HG03045 (cell line): ENCODE measurements around the gene DUSP14.
"Not testable (repeated sequence)": the region's sequence is repeated elsewhere in the genome, so short reads cannot be mapped to it uniquely, and the experiment has no call there.

ENCODE experiments used
- ATAC-seq: cut with Tn5 transposase; IDR thresholded peaks from one replicate; pipeline ENCODE4 v1.9.1; 2021; ENCODE audit warnings: mild to moderate bottlenecking, moderate library complexity; ENCODE audit not compliant: unreplicated experiment

Gene DUSP14

DNA sequence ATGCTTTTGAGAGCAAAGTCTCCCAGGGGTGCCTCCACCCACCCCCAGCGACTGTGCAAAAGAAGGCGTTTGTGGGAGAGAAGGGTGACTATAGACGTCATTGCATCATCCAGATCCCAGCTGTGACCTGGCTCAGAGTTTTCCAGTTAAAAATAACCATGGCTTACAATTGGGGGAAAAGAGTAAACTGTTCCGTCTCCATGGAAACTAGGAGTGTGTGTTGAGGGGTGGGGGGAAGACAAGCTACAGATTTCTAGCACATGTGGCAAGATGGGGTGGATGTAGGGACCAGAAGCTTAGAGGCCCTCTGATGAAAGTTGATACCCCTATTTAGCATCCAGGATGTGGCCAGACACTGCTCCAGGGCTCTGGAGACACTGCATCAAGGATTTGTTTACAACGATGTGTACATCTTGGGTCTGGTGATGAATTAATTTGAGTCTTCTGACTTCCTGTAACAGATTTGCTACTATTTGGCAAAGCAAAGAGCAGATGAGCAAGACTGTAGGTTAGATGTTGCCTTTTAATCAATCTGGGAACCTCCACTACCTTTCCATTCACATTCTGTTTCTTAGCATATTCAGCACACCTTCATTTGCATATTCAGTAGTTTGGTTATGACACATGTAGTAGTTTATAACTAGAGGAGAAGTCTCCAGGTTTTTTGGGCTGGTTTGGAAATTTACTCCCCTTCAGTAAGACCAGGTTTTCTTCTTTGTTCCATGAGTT lies 6.2 kb upstream of the DUSP14 start:
- no peak for ATAC-seq

DNA sequence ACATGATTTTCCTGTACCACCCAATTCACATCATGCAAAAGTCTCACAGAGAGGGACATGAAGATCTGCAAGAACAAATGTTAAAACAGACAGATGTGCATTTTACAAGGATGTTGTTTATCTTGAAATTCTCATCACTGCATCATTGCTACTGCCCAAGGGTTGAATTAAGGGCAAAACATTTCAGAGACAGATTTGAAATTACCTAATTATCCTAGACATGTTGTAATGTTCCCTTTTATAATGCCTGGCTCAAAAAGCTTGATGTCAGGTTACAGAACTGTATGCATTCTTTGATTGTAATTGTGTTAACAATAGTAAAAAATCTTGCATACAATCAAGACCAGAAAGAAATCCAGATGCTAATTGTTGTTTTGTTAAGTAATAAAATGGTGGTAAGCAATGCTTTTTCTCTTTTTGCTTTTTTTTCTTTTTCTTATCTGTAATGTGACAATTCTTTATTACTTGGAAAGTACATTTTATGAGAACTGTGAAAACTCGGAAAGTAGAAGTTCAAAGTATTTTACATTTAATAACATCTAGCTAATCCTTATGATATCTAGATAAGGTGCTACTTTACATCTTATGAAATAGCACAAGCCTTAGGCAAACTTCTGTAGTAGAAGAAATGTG lies 3.6 kb upstream of the DUSP14 start:
- no peak for ATAC-seq

DNA sequence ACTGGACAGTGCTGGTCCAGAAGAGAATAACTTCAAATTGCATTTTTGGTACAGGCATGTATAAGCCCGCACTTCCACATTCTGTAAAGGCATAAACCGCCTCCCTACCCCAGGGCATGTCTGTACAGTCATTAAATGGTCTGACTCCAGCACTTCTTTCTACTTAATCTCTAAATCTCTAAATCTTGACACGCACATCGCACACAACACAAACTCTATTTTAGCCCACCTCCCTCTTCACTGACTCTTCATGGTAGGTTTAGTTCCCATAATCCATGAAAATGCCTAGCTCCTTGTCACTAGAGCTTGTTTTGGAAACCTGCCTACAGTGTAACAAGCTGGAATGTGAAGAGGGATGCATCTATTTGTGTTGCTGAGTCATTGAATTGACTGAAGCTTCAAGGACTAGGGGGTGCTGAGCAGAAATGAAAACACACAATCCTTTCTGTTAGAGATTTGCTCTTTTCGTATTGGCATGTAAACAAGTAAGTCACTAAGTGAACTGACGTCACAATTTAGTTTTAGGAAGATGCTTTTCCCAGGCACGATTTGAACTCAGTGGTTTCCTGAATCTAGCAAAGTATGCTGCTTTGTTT lies 1.6 kb upstream of the DUSP14 start:
- no peak for ATAC-seq

GRCh38 chr17:37488607-37489196 lies 989 bp upstream of the DUSP14 start:
- peak; percentile 13 for ATAC-seq

- ATAC-seq = peak; percentile 47
Measured at GRCh38 chr17:37490022-37490587, 414 bp downstream of the DUSP14 start.

DNA sequence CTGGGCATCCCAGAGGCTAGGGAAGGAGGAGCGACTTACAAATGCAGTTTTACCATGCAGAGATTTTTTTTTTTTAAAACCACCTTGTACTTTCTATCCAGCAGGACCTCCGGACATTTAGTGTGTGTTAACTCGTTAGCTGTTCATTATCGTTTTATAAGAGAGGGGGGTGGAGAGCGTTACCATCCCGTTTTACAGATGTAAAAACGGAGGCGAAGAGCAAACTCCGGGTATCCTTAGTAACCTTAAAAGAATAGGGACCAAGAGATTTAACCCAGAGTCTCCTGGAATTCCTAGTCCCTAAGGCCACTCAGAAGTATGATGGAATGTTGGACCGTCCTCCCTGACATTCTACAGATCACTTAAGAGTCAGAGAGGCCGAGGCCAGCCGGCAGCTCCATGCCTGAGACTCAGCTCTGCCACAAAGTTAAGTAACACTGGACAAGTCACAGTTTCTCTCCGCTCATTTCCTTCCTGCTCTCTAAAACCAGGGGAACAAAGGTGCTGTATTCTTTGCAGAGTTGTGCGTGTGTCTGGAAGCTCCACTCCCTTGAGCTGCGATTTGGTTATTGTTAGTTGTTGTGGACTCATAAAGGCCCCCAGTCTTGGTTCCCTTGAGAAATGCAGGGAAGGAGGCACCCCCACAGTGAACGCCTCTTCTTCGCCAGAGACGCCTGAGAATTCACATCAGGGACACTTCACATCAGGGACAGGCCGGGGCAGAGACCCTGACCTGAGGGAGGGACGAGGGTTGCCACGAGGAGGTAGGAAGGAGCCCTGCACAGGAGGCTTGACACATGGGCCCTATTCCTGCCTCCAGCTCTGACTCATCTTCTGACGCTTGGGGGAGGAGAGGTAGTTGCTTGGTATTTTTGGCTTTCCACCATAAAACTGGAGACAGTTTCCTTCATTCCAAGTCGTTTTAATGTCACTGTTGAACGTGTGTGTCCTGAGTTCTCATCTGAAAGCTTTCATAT lies 1.2 kb downstream of the DUSP14 start:
- no peak for ATAC-seq

GRCh38 chr17:37492167-37492566 lies 2.5 kb downstream of the DUSP14 start:
- no peak for ATAC-seq

DNA sequence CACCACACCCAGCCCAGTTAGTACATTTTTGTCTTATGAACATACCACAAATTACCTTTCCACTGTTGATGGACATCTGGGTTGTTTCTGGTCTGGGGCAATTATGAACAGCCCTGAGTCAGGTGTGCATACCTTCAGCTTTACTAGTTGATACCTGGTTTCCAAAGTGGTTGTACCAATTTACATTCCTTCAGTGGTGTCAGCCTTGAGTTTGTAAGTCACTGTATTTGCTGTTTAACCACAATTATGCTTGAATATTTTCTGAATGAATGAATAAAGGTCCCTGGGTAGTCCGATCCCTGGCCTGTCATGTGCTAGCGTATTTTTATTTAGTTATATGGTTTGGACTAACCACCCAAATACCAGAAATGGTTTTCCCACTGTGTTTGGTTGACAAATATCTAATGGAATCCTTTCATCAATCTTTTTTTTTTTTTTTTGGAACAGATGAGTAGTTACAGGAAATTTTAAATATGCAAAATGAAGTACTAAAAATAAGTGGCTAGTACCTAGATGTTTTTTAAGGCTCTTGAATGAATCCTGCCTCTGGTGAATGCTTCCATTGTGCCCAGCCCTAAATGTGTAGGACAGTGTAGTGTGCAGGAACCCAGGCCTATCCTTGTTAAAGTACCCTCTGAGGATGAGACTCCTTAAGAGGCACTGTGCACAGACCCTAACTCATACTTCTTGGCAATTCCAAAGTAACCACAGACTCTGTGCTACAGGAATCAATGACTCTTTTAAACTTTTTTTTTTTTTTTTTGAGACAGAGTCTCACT lies 3.7 kb downstream of the DUSP14 start:
- no peak for ATAC-seq

GRCh38 chr17:37494401-37494831 lies 4.7 kb downstream of the DUSP14 start:
- no peak for ATAC-seq

- no peak for ATAC-seq
Measured at GRCh38 chr17:37494971-37495370, 5.3 kb downstream of the DUSP14 start.

DNA sequence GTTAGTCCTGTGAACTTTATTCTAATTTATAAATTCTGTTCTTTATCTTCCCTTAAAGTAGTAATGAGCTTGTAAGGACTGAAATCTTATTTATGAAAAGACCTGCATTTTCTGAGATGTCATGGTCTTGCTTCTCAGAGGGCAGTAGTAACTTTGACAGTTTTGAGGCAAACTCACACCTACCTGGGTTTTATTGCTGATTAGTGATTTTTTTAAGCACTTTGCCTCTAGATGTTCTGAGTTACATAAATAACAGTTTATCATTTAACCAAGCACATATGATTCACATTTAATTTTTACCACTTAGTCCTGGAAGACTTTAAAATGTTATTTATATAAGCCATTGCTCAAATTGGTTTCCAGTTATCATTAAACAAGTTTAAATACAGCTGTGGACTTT lies 10.7 kb downstream of the DUSP14 start:
- no peak for ATAC-seq

DNA sequence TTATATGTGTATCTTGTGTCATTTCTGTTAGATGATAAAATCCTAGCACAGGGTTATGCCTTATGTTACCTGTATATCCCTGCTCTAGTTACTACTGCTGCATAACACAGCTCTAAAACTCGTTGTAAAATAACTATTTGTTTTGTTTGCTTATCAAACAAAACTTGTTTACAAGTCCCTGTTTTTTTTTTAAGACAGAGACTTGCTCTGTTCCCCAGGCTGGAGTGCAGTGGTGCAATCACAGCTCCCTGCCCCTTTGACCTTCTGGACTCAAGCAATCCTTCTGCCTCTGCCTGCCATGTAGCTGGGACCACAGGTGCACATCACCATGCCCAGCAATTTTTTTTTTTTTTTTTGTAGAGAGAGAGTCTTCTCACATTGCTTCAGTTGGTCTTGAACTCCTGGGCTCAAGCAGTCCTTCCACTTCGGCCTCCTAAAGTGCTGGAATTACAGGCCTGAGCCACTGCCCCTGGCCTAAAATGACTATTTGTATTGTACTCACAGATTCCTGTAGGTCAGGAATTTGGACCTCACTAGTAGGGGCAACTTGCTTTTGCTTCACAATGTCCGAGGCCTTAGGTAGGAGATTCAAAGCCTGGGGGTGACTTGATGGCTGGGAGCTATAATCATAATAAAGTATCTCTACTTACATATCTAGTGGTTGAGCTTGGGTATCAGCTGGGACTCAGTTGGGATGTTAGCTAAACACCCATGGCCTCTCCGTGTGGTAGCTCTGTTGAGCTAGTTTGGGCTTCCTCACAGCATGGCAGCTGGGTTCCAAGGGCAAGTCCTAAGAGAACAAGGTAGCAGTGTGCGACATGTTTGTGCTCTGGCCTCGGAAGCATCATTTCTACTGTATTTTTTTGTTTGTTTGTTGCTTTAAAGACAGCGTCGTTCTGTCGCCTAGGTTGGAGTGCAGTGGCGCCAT lies 12.6 kb downstream of the DUSP14 start:
- ATAC-seq = no peak

GRCh38 chr17:37503148-37503547 lies 13.5 kb downstream of the DUSP14 start:
- no peak for ATAC-seq

DNA sequence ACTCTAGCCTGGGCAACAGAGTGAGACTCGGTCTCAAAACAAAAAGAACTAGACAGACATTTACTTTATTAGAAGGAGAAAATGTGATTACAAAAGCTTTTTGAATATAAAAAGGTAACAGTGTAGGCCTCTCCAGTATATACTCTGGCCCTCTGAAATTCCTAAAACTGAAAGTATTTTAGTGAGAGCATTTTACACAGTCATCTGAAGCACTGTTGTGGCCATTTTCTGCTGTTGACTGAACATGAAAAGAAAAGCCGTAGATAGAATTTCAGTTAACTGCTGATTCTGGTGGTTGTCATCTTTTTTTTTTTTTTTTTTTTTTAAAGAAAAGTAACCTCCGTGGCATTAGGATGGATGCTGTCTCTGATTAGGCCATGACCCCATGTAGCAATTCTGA lies 15.6 kb downstream of the DUSP14 start:
- no peak for ATAC-seq

- no peak for ATAC-seq
Measured at GRCh38 chr17:37506678-37507077, 17.0 kb downstream of the DUSP14 start.

- ATAC-seq = no peak
Measured at GRCh38 chr17:37507111-37507510, 17.4 kb downstream of the DUSP14 start.

DNA sequence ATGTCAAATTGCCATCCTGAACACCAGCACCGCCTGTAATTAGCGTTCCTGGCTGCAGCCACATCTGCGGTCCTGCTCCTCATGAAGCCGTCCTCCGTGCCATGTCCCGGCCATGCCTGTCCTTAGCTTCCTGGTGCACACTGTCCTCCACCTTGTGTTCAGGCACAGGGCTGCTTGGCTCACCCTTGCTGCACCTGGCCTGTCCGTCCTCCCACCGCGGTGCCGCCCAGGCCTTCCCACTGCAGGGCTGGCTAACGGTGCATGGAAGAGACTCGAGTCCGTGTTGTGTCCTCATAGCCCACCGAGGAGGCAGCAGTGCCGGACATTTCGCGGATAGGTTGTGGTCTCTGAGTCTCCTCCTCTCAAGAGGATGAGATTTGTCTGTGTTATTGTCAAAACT lies 20.4 kb downstream of the DUSP14 start:
- no peak for ATAC-seq

DNA sequence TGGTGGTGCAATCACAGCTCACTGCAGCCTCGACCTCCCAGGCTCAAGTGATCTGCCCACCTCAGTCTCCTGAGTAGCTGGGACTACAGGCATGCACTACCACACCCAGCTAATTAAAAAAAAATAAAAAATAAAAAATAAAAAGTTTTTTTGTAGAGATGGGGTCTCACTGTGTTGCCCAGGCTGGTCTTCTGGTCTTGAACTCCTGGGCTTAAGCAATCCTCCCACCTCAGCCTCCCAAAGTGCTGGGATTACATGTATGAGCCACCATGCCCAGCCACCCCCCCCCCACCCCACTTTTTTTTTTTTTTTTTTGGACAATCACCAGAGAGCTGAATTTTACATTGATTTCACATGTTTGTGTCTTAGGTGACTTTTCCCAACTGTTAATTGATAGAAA lies 22.0 kb downstream of the DUSP14 start:
- not testable (repeated sequence) for ATAC-seq
